K562 (cell line): Measurements from ENCODE around the gene CPT1A. TPM values are rescaled to one million over a fixed set of nuclear protein-coding genes. Genes with fewer than 3 reads are reported as not detected.

Source experiments
- C11orf30 ChIP-seq: fragments of 450-650 bp; IDR thresholded peaks from 2 replicates; pipeline ENCODE4 v1.6.1; 2016; ENCODE audit warnings: low read depth, mild to moderate bottlenecking
- CTCF ChIP-seq, 3 experiments: IDR thresholded peaks in 2 of 3; conservative IDR thresholded peaks in 1 of 3; 2 replicates each; pipeline ENCODE4 v1.5.1; 2011 to 2012; ENCODE audit warnings: low read length in 3 of 3, mild to moderate bottlenecking in 3 of 3, control low read depth in 2 of 3, improper control_type of control experiment in 1 of 3, inconsistent platforms in 1 of 3, low read depth in 1 of 3, mixed read lengths in 1 of 3, moderate library complexity in 1 of 3; ENCODE audit not compliant: insufficient read depth in 2 of 3
- DPF2 ChIP-seq: fragments of 450-650 bp; IDR thresholded peaks from 2 replicates; pipeline ENCODE4 v1.6.1; 2016
- GATA2 ChIP-seq: sonication (generic); formaldehyde crosslinking; IDR thresholded peaks from 2 replicates; pipeline ENCODE4 v1.4.0; 2020; ENCODE audit warnings: mild to moderate bottlenecking, missing genetic modification reagents
- IRF2 ChIP-seq: sonication (generic); formaldehyde crosslinking; IDR thresholded peaks from 2 replicates; pipeline ENCODE4 v1.8.1; 2022; ENCODE audit warnings: mild to moderate bottlenecking, missing genetic modification reagents
- KAT8 ChIP-seq: fragments of 450-650 bp; IDR thresholded peaks from 2 replicates; pipeline ENCODE4 v1.6.1; 2016; ENCODE audit warnings: low read depth, mild to moderate bottlenecking
- KDM1A ChIP-seq, 2 experiments: fragments of 450-650 bp; IDR thresholded peaks; 2 replicates each; pipeline ENCODE4 v1.6.1; 2016; ENCODE audit warnings: mild to moderate bottlenecking in 2 of 2
- PCBP2 ChIP-seq: fragments of 200-400 bp; formaldehyde crosslinking; IDR thresholded peaks from 2 replicates; pipeline ENCODE4 v1.6.1; 2018; ENCODE audit warnings: low read length, low read depth, mild to moderate bottlenecking, moderate library complexity; ENCODE audit not compliant: poor library complexity, severe bottlenecking
- PTTG1 ChIP-seq: fragments of 450-650 bp; IDR thresholded peaks from 2 replicates; pipeline ENCODE4 v1.6.1; 2016; ENCODE audit warnings: low read depth, mild to moderate bottlenecking, missing genetic modification characterization, missing compliant biosample characterization
- RB1 ChIP-seq: fragments of 450-650 bp; IDR thresholded peaks from 2 replicates; pipeline ENCODE4 v1.6.1; 2017; ENCODE audit warnings: low read depth, mild to moderate bottlenecking
- SPI1 ChIP-seq: IDR thresholded peaks from 2 replicates; pipeline ENCODE4 v1.6.1; 2011; ENCODE audit warnings: low read depth, low read length, control low read depth, borderline replicate concordance
- SREBF2 ChIP-seq: sonication (generic); formaldehyde crosslinking; IDR thresholded peaks from 2 replicates; pipeline ENCODE4 v1.4.0; 2020; ENCODE audit warnings: mild to moderate bottlenecking, missing genetic modification reagents
- ZNF124 ChIP-seq: sonication (generic); formaldehyde crosslinking; IDR thresholded peaks from 2 replicates; pipeline ENCODE4 v1.8.1; 2022; ENCODE audit warnings: missing genetic modification reagents
- ZNF551 ChIP-seq: fragments of 250-450 bp; sonication (Bioruptor Pico); IDR thresholded peaks from 2 replicates; pipeline ENCODE4 v1.5.0; 2021; ENCODE audit warnings: mild to moderate bottlenecking, moderate library complexity
- ZNF644 ChIP-seq: fragments of 200-800 bp; sonication (Bioruptor generic); IDR thresholded peaks from 2 replicates; pipeline ENCODE4 v1.6.1; 2016; ENCODE audit warnings: low read depth, missing genetic modification characterization, missing compliant biosample characterization
- polyA plus RNA-seq, 8 experiments: library from polyadenylated mRNA; depleted of rRNA in 4 of 8; stranded (reverse) in 5 of 8; unstranded in 3 of 8; fragments of >200 nt; fragmentation: Nextera tagmentation in 2 of 8; fragmentation: Illumina TruSeq in 1 of 8; extraction: Ambion mirVana in 2 of 8; extraction: Trizol in 1 of 8; gene quantifications; 2 replicates each; pipeline versions ENCODE4 v1.2.1 to v1.2.3, GENCODE V29; 2011 to 2014; ENCODE audit warnings: inconsistent platforms in 1 of 8, missing spikeins in 1 of 8
- total RNA-seq, 7 experiments: library from RNA; depleted of rRNA in 6 of 7; stranded (reverse); fragments of >200 nt in 6 of 7; fragmentation: Illumina TruSeq in 2 of 7; extraction: Trizol in 2 of 7; gene quantifications; 2 replicates each; pipeline versions ENCODE4 v1.2.1 to v1.2.3, GENCODE V29; 2011 to 2021; ENCODE audit warnings: low replicate concordance in 1 of 7
- TF ChIP-seq, protein P1 (sequence below): sonication (generic); formaldehyde crosslinking; IDR thresholded peaks from 2 replicates; pipeline ENCODE4 v1.8.0; 2022; ENCODE audit warnings: mild to moderate bottlenecking, missing genetic modification reagents
- TF ChIP-seq, protein P2 (sequence below): fragments of 250-450 bp; sonication (Bioruptor Pico); IDR thresholded peaks from 2 replicates; pipeline ENCODE4 v1.8.0; 2021; ENCODE audit warnings: mild to moderate bottlenecking, moderate library complexity
- TF ChIP-seq, protein P3 (sequence below): fragments of 450-650 bp; IDR thresholded peaks from 2 replicates; pipeline ENCODE4 v1.6.1; 2016; ENCODE audit warnings: antibody characterized with exemption
- TF ChIP-seq, protein P4 (sequence below): sonication (generic); formaldehyde crosslinking; IDR thresholded peaks from 2 replicates; pipeline ENCODE4 v1.8.0; 2022; ENCODE audit warnings: mild to moderate bottlenecking, missing genetic modification reagents, borderline replicate concordance

The CPT1A gene
- total and polyA plus RNA-seq, 9 of the 15 experiments (the other 6 are each of a cell fraction or from before 2014, with no cell fraction given) = 2.6 to 29.1 (median 12.3) TPM

GRCh38 chr11:68780829-68781228 is 60.9 kb downstream of the CPT1A start (continued):
- TF ChIP-seq, protein P1, sequence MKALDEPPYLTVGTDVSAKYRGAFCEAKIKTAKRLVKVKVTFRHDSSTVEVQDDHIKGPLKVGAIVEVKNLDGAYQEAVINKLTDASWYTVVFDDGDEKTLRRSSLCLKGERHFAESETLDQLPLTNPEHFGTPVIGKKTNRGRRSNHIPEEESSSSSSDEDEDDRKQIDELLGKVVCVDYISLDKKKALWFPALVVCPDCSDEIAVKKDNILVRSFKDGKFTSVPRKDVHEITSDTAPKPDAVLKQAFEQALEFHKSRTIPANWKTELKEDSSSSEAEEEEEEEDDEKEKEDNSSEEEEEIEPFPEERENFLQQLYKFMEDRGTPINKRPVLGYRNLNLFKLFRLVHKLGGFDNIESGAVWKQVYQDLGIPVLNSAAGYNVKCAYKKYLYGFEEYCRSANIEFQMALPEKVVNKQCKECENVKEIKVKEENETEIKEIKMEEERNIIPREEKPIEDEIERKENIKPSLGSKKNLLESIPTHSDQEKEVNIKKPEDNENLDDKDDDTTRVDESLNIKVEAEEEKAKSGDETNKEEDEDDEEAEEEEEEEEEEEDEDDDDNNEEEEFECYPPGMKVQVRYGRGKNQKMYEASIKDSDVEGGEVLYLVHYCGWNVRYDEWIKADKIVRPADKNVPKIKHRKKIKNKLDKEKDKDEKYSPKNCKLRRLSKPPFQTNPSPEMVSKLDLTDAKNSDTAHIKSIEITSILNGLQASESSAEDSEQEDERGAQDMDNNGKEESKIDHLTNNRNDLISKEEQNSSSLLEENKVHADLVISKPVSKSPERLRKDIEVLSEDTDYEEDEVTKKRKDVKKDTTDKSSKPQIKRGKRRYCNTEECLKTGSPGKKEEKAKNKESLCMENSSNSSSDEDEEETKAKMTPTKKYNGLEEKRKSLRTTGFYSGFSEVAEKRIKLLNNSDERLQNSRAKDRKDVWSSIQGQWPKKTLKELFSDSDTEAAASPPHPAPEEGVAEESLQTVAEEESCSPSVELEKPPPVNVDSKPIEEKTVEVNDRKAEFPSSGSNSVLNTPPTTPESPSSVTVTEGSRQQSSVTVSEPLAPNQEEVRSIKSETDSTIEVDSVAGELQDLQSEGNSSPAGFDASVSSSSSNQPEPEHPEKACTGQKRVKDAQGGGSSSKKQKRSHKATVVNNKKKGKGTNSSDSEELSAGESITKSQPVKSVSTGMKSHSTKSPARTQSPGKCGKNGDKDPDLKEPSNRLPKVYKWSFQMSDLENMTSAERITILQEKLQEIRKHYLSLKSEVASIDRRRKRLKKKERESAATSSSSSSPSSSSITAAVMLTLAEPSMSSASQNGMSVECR (CRISPR knock-in tag) = no peak
- TF ChIP-seq KAT8 = no peak
- no peak for TF ChIP-seq KDM1A (IDR thresholded peaks at IDR 0.05)
- no peak for TF ChIP-seq ZNF551 (CRISPR knock-in tag)
- no peak for TF ChIP-seq IRF2 (CRISPR knock-in tag)
- no peak for TF ChIP-seq ZNF644 (tag)
- TF ChIP-seq, protein P2, sequence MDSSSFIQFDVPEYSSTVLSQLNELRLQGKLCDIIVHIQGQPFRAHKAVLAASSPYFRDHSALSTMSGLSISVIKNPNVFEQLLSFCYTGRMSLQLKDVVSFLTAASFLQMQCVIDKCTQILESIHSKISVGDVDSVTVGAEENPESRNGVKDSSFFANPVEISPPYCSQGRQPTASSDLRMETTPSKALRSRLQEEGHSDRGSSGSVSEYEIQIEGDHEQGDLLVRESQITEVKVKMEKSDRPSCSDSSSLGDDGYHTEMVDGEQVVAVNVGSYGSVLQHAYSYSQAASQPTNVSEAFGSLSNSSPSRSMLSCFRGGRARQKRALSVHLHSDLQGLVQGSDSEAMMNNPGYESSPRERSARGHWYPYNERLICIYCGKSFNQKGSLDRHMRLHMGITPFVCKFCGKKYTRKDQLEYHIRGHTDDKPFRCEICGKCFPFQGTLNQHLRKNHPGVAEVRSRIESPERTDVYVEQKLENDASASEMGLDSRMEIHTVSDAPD = no peak
- TF ChIP-seq GATA2 = no peak
- TF ChIP-seq SPI1 = no peak
- no peak for TF ChIP-seq ZNF124
- TF ChIP-seq RB1 = no peak
- no peak for TF ChIP-seq C11orf30
- peak; percentile 51; the same call in 1 of the 2 replicates for TF ChIP-seq DPF2
- no peak for TF ChIP-seq PCBP2
- no peak for TF ChIP-seq PTTG1 (tag)
- TF ChIP-seq, protein P3, sequence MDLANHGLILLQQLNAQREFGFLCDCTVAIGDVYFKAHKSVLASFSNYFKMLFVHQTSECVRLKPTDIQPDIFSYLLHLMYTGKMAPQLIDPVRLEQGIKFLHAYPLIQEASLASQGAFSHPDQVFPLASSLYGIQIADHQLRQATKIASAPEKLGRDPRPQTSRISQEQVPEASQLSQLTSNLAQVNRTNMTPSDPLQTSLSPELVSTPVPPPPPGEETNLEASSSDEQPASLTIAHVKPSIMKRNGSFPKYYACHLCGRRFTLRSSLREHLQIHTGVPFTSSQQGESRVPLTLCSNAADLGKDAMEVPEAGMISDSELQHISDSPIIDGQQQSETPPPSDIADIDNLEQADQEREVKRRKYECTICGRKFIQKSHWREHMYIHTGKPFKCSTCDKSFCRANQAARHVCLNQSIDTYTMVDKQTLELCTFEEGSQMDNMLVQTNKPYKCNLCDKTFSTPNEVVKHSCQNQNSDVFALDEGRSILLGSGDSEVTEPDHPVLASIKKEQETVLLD = no peak
- no peak for TF ChIP-seq SREBF2 (CRISPR knock-in tag)
- TF ChIP-seq, protein P4, sequence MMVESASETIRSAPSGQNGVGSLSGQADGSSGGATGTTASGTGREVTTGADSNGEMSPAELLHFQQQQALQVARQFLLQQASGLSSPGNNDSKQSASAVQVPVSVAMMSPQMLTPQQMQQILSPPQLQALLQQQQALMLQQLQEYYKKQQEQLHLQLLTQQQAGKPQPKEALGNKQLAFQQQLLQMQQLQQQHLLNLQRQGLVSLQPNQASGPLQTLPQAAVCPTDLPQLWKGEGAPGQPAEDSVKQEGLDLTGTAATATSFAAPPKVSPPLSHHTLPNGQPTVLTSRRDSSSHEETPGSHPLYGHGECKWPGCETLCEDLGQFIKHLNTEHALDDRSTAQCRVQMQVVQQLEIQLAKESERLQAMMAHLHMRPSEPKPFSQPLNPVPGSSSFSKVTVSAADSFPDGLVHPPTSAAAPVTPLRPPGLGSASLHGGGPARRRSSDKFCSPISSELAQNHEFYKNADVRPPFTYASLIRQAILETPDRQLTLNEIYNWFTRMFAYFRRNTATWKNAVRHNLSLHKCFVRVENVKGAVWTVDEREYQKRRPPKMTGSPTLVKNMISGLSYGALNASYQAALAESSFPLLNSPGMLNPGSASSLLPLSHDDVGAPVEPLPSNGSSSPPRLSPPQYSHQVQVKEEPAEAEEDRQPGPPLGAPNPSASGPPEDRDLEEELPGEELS = no peak
- TF ChIP-seq CTCF (IDR thresholded peaks at IDR 0.05 in 2 of 3, conservative IDR thresholded peaks at IDR 0.05 in 1 of 3; ENCODE audit: insufficient read depth in 2 of 3, low read depth in 1 of 3, low read length in 3 of 3) = no peak
